ENCODE data around the gene MSRB2.
"Not testable (repeated sequence)": the region's sequence is repeated elsewhere in the genome, so short reads cannot be mapped to it uniquely, and the experiment has no call there.

Gene MSRB2

DNA sequence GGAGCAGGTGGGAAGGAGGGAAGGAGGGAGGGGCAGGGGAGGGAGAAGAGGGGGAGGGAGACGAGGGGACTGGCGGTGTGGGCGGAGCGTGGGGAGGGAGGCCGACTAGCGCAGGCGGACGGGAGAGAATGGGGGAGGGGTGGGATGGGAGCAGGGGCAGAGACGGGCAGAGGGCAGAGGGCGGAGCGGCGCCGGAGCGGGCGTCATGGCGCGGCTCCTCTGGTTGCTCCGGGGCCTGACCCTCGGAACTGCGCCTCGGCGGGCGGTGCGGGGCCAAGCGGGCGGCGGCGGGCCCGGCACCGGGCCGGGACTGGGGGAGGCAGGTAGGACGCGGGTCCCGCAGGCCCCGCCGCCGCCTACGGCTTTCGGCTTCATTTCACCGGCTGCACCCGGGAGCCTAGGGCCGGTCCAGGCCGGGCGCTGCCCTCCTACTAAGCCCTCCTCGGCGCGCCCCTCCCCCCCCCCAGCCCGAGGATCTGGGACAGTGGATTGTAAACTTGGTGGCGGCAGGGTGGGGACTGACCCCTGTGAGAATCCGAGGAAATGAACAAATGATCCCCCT is at the start of gene MSRB2:
MSRB2 (plus strand) TSS at position 176 of the 562 bp plus-strand sequence; CDS start at position 206, 30 bp downstream.
- DNase-seq: peak; percentile 61

DNA sequence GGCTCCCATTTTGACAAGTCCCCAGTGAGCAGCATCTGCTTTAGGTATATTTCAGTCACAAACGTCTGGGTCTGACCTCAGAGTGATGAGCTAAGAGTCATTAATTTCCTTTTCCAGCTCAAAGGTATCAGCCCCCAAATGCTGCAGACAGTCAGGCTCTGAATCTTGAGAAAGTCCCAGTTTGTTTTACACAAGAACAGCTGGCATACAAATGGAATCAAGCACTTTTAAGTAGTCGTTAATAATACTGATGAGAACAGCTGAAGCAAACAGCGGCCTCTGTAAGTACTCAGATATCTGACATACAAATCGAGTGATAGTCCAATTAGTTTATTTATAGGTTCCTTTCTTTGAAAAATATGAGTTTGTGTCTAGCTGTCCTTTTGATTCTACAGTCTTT is 49.4 kb upstream of the MSRB2 start:
- DNase-seq: no peak

DNA sequence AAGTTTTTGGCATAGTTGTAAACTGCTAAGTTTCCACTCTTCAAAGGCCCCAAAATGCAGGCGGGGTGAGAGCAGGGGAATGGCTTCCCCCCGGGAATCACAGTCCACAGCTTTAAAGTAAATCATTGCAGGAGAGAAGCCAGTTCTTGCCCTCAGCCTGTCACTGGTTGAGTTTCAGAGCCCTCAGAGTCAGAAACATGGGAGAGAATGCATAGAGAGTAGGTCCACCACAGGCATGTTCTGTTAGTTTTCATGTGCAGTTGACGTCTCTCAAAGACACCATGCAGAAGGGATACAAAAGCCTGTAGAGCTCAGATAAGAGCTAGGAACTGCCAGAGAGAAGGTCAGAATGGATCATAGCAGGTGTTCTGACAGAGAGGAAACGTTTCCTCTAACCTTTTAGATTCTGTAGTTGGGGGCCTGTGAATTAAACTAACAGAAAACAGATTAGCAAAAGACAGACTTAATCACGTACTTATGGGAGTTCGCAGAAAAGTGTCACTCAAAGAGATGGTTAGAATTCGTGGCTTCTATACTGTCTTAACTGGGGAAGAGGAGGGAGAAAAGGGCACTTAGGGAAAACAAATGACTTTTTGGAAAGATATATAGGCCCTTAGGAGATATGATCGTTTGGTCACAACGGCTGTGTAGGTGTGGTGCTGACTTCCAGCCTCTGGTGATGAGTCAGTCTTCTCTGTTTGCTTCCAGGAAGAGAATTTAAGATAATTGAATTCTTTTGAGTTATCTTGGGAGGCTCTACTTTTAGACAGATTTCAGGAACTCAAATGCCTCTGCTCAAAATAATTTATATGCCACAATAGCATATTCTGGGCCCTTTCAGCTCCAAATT is 48.0 kb upstream of the MSRB2 start:
- no peak for DNase-seq

DNA sequence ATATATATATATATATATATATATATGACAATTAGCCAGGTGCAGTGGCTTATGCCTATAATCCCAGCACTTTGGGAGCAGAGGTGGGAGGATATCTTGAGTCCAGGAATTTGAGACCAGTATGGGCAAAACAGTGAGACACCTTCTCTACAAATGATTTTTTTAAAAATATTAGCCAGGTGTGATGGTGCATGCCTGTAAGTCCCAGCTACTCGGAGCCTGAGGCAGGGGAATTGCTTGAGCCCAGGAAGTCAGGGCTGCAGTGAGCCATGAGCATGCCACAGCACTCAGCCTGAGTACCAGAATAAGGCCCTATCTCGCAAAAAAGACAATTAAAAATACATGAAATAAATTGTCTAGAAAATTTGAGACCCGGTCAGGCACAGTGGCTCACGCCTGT is 47.2 kb upstream of the MSRB2 start:
- no peak for DNase-seq

DNA sequence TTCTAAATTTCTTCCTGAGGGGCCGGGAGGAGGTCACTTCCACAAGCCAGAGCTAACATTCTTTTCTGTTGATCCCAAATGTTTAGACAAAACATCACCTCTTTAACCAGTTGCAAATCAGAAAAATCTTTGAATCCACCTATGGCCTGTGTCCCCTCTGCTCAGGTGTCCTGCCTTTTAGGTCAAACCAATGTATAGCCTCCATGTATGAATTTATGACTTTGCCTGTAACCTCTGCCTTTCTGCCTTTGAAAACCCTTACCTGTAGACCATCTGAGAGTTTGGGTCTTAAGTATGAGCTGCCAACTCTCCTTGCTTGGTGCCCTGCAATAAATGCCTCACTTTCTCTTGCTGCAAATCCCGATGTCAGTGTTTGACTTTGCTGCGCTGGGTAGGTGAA is 44.1 kb upstream of the MSRB2 start:
- no peak for DNase-seq

DNA sequence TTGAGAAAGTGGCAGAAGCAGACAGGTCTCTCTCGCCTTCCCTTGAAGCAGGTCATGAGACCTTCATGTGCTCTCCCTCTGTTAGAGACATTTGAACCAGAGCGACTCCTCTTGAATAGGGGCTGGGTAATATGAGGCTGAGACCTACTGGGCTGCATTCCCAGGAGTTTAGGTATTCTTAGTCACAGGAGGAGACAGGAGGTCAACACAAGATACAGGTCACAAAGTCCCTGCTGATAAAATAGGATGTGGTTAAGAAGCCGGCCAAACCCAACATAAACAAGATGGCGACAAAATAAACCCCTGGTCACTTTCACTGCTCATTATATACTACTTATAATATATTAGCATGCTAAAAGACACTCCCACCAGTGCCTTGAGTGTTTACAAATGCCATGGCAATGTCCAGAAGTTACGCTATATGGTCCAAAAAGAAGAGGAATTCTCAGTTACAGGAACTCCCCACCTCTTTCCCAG is 43.5 kb upstream of the MSRB2 start:
- DNase-seq: no peak

DNA sequence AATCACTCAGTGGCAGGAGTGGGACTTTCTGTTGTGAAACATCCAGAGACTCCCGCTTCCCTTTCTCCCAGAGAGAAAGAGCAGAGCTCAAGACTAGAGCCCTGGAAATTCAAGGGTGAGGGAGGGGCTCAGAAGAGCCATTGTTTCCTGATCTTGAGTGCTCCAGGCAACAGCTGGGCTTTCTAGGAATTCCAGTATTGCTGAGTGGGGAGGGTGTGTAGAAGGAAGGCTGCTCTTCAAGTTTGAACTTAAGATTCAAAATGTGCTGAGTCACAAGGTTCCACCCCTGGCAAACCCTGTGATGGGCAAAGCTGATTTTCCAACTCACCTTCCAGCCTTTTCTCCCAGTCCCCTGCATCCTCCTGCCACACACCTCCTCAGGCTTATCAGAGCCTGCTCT is 42.3 kb upstream of the MSRB2 start:
- DNase-seq: no peak

DNA sequence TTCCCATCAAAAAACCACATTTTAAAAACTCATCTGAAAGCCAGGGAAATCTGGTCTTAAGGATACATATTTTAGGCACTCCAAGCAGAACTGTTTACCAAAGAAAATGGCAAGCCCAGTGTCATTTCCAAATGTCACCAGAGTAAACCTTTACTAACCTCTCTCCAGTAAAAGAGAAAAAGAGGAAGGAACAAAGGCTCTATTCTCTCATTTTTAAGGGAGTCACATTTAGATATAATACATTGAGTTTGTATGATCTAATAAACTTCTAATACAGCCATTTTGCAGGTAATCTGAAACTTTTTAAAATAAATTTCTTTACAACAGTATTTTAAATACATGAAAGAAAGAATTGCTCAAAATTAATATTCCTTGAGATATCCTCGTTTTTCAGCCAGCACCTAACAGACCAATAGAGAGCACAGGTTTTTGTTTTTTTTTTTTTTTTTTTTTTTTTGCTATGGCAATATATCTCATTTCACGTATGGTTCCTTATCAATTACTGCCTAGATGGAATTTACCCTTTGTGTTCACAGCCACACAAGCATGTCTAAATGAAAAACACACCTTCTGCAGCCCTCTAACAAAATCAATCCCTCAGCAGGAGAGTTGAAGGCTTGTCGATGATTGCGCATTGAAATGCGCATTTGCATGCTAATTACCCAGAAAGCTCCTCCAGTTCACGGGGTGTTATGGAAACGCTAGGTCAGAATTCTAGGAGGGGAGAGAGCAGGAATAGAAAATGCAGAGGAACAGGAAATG is 39.8 kb upstream of the MSRB2 start:
- DNase-seq: no peak

DNA sequence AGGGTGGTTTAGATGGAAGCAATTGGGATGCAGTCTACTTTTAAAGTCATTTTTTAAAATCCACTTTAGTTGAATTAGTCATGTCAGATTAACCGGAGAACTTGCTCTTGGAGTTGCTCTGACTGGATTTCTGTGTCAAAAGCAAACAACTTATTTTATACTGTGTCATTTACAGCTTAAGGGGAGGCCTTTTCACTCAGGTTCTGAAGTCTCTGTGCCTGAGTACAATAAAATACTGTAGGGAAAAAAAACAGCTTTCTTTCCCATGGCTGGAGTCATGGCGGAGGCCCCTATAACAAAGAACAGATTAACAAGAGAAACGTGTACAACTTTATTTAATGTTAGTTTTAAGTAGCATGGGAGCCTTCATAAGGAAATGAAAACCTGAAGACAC is 39.2 kb upstream of the MSRB2 start:
- DNase-seq: no peak

DNA sequence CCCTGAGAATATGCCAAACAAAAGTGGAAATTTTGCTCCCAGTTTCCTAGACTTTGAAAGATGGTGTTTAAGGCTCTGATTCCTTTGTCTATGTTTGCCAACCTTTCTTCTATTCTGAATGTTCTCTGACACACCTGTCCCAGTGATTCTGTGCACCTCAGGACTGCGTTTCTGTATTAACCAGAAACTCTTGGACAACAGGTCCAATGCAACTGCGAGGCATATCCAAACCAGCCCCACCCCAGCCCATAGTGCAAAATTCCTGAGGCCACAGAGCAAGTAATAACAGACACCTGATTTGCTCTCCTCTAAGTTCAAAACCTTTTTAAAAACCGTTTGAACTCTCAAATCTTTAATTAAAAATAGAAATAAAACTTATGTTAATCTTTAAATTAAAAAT is 37.0 kb upstream of the MSRB2 start:
- no peak for DNase-seq

DNA sequence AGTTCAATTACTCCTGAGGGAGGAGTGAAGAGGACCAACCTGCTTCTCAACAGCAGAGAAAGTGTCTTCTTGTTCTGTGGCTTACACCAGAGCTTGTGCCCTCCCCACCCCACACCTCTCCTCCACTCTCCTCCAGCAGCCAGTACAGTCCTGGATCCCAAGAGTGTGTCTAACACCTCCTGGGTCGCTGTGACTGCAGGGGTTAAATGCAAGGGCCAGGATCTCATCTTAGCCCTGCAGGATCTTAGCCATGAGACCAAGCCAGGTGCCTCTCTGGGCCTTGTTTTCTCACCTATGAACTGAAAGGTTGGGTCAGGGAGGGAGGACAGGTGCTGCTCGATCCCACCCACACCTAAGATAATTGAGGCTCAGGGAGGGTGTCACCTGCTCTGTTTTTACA is 34.5 kb upstream of the MSRB2 start:
- no peak for DNase-seq

DNA sequence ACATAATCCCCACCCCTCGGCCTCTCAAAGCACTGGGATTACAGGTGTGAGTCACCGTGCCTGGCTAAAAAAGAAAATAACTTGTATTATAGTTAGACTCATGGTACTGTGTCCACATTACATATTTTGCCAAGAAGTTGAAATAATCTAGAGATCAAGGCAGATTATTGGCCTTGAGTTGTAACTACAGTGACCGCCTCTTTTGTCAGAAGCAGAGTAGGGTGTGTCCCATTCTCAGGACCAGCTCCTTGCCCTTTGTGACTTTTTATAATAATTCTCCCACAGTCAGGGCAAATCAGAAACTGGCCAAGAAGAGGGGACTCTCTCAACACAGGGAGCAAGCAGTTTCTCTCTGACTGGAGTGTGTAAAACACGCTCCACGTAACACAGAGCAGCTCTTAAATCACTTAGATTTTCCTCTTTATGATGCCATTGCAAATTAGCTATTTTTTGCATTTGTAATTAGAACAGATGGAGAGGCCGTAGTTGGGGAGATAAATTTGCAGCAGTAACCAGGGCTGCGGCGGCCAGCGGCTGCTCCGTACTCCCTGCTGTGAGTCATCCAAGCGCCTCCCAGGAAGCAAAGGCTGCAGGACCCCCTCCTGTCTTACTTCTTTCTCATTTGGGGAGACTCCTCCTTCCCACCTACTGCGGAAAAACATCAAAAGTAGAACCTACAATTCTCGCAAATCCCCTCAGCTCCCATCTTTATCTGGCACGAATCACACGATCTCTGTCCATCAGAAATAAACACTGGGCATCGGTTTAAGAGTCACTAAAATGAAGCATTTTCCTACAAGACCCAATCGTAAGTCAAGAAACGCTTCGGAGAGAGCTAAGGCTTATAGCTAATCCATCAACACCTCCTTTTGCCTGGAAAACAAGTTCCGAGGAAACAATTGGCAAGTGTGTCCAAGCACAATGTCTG is 32.1 kb upstream of the MSRB2 start:
- DNase-seq: no peak

DNA sequence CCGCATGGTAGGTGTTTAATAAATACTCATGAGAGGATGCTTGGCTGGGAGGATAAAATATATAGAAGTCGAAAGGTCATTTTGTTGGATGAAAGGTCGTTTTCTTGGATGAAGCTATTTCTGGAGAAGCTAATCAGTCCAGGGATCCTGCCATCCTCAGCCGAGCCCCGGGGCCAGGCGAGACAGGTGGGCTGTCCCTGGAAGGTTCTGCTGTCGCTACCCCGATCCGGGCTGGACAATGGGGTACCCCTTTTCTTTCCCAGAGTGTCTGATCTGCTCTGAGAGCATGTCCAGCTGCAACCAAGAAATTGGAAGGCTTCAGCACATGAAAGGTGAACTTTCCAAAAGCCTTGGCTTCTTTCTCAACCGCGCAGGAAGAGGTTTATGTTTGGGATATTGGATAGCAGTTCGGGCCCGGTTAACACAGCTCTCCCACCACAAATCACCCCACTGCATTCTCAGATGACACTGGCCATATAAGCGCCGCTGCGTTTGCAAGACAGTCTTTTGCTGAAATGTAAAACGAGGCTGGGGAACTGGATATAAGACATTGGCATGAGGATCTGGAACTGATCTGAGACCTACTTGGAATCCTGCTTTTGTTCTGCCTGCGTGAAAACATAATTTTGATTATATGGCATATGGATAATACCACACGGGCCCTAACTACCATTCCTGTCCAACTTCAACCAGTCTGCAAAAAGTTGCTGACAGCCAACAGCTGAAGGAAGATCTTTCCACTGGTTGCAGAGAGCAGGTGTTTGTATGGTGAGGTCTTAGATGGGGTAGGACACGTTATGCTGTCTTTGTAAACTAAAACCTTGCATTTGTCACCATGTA is 31.2 kb upstream of the MSRB2 start:
- DNase-seq: no peak

DNA sequence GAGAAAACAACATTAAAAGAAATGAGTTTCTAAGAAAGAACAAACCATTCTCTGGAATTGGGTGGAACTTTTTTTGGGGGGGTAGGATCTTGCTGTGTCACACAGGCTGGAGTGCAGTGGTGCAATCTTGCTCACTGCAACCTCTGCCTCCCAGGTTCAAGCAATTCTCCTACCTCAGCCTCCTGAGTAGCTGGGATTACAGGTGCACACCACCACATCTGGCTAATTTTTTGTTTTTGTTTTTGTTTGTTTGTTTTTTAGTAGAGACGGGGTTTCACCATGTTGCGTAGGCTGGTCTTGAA is 30.6 kb upstream of the MSRB2 start:
- not testable (repeated sequence) for DNase-seq

DNA sequence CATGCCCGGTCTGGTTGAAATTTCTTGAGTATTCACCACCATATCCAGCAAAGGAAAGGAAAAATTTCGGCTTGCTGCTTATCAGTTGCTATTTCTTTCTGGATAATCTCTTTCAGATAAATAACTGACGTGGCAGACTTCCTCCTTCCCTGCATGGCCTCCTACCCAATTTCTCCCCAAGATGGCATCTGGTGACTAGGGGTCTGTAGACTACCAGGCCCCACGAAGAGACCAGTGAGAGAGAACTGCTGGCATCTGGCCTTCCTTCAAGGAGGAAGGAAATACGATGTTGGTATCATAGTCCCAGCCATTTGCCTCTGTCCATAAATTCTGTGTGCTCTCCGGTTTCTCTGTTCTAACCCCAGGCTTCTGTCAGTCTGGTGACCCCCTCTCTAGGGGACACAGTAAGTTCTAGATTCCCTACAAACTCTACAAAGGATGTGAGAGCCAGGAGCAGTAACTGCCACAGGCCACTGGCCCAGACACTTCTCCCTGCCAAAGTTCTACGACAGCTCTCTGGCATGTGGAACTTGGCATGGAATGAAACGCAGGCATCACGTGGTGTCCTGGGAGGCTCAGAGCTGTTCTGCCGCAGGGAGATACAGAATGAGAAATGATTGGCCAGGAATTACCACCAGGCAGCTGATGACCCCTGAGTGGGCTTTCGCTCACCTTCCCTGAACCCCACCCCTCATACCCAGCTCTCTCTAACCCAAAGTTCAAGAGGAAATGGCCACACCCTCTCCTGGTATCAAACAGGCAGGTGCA is 30.0 kb upstream of the MSRB2 start:
- DNase-seq: no peak

DNA sequence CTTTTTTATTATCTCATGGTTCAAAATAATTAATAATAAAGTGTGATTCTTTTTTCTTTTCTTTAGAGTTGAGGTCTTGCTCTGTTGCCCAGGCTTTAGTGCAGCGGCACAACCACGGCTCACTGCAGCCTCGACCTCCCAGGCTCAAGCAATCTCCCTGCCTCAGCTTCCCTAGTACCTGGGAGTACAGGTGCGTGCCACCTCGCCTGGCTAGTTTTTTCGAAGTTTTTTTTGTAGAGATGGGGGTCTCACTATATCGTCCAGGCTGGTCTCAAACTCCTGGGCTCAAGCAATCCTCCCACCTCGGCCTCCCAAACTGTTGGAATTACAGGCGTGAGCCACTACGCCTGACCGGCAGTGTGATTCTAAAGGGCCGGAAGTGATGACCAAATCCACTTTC is 28.0 kb upstream of the MSRB2 start:
- DNase-seq: no peak

DNA sequence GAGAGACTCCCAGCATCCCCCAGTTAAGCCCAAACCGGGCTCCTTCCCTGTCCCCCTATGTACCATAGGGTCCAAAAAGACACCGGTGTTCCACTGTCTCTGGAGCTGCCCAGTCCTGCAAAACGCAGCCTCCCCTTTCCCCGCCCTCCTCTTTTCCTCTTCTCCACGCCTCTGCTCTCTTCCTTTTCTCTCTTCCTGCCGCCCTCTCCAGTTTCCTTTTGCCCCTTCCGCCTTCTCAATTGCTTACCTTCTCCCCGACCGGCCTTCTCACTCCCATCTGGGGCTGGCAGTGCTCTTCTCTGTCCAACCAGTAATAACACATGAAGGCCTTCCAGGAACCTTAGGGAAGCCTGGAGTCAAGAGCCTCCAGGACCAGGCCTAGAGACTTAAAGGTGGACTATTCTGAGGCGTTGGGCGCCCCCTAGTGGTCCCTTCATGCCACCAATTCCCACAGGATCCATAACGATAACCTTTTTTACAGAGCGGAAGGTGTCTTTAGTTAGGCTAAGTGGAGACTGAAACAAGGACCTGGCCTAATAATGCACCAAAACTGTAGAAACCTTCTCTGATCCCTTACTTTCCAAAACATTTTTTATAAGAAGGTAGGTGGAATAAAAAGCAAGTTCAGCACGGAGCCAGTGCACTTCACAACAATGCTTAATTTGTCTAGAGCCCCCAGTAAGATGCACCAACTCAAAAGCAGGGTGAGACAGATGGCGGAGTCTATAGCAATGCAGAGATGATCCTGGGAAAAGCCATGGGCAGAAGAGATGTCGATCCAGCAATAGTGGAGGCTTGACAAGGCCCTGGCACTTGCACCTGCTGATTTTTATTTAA is 27.2 kb upstream of the MSRB2 start:
- DNase-seq: peak; percentile 52

DNA sequence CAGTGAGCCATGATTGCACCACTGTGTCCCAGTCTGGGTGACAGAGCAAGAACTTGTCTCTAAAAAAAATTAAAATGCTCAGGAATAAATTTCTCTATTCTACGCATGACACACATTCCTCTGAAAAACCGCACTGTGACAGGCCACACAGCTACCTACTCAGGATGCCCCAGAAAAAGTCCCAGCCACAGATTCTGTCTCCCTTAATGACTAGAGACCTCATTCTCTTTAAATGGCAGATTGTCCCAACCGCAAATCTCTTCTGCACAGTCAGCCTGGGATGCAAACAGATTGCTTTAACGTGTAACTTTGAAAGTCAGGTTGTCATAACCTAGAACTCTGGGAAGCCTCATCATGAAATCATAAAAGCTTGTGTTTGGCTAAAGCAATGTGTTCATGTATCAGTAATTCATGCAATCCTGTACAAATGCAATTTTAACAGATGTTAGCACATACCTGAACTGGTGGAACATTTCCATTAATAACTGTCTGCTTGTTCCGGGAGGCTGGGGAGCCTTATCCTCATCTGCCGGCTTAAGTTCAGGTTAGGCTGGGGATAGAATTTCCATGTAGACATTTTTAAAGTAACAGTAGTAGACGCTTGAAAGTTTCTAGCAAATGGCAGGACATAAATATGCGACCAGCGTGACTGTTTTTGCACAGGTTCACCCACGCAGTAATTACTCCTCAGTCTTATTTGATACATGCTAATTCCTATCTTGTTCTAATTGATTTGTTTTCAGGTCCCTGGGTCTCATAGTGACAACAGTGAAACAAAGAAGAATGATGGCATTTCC is 26.2 kb upstream of the MSRB2 start:
- no peak for DNase-seq

Data from activated T-cell treated with anti-CD3 and anti-CD28 coated beads for 4 hours (primary cell).